NCI-H446 treated with DMSO at 0.1 percent for 48 hours (cell line): ENCODE data around the gene RSBN1L.
A peak's percentile ranks its signal among the peaks of the same experiment; 100 is the strongest.
"Not testable (repeated sequence)": the region's sequence is repeated elsewhere in the genome, so short reads cannot be mapped to it uniquely, and the experiment has no call there.

ENCODE experiments used
- DNase-seq: peaks from one replicate; lab custom pipeline; 2025; lab: John Stamatoyannopoulos, UW

RSBN1L gene

DNA sequence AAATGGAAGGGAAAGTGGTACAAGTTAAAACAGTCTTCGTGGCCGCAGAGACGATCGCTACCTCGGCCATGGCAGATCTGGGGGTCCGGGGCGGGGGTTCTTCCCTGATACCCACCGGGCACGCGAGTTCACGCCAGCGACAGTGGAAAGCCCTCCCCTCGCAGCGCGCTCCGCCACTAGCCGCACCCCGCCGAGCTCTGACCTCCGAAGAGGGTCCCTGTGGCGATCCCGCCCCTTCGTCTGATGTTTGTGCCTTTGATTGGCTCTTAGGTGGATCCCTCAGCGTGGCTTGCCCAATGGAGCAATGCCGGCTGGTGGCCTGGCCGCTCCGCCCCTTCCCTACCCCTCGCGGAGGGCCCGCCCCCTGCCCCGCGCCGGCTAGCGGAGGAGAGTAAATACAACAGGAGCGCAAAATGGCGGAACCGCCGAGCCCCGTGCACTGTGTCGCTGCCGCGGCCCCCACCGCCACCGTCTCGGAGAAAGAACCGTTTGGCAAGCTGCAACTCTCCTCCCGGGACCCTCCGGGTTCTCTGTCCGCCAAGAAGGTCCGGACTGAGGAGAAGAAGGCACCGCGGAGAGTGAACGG is at the start of gene RSBN1L:
Gene RSBN1L (plus strand): TSS at position 403 of the 586 bp plus-strand sequence. CDS start 11 bp downstream, at position 414.
- peak; percentile 83 for DNase-seq

DNA sequence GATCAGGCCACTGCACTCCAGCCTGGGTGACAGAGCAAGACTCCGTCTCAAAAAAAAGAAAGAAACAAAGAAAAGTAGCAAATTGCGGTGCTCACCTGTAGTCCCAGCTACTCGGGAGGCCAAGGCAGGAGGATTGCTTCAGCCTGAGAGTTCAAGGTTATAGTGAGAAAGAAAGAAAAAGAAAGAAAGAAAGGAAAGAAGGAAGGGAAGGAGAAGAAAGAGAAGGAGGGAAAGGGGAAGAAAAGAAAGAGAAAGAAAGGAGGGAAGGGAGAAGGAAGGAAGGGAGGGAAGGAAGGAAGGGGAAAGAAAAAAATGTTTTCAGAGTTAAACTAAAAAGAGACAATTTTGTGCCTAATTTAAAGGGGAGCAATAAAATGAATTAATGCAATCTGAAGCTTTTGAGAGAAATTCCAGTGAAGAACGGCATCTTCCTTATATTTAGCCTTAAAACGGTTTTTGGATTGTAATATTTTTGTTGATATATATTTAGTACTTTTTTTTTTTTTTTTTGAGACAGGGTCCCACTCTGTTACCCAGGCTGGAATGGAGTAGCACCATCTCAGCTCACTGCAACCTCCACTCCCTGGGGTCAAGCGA is 47.4 kb upstream of the RSBN1L start:
- DNase-seq = no peak

DNA sequence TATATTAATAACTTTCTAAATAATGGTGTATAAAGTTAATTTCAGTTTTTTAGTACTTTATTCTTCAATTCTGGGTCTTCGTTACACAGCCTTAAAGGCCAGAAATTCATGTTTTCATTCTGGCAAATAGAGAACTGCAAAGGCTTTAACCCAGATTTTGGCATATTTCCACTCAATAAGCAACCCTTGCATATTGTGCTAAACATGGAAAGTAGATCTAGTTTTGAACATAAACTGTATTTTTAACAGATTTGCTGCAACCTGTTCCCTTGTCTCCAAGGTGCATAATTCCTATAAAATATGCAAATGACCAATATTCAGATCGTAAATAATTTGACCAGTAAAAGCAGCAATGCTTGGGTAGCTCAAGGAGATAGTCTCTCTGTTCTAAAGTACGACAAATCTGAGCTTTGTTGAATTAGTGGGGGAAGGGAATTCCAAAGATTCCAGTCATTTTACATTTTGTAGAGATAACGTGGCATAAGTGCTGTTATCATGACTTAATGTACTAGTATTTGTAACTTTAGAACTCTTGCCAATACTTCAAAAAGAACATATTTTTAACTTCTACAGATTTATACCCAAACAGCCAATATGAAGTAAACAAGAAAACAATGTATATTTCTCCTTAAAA is 46.4 kb upstream of the RSBN1L start:
- DNase-seq = no peak

DNA sequence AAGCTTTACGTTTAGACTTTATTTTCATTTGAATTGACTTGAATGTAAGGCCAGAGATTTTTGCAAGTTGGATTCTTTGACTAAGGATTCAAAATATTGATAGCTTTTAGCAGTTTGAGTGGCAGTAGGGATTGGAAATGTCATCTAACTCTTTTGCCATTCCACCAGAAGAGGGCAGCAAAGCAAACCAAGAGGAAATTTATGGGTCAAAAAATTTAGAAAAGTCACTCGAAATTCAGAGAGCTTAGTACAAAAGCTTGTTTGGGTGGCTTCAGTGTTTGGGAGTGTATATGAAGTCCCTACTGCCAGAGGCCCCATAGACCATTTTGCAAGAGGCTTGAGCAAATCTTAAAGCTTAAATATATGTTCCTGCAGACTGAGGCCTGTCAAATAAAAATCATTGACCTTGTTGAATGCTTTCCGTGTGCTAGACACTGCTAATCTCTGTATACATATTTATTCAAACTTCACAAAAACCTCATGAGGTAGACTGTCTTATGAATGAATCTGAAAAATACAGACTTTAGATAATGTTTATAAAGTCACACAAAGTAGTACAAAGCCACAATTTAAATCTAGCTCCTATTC is 44.6 kb upstream of the RSBN1L start:
- no peak for DNase-seq

DNA sequence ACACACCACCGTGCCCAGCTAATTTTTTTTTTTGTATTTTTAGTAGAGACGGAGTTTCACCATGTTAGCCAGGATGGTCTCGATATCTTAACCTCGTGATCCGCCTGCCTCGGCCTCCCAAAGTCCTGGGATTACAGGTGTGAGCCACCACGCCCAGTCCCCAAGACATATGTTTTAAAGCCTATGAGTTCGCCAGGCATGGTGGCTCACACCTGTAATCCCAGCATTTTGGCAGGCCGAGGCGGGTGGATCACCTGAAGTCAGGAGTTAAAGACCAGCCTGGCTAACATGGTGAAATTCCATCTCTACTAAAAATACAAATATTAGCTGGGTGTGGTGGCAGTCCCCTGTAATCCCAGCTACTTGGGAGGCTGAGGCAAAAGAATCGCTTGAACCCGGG is 43.4 kb upstream of the RSBN1L start:
- not testable (repeated sequence) for DNase-seq

DNA sequence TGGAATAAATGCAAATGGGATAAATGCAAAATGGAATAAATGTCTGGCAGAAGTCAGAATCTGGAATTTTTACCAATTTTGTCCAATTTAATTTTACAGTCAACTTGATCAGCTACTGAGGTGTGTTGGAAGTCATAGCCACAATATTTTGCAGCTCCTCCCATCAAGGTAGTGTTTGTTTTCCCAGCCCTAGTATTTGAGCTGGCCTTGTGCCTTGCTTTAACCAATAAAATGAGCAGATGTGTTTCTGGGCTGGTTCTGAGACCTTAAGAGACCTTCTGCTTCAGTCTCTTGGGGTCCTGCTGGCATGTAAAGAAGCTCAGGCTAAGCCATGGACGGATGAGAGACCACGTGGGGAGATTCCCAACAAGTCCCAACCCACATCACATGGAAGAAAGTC is 42.7 kb upstream of the RSBN1L start:
- DNase-seq = no peak

DNA sequence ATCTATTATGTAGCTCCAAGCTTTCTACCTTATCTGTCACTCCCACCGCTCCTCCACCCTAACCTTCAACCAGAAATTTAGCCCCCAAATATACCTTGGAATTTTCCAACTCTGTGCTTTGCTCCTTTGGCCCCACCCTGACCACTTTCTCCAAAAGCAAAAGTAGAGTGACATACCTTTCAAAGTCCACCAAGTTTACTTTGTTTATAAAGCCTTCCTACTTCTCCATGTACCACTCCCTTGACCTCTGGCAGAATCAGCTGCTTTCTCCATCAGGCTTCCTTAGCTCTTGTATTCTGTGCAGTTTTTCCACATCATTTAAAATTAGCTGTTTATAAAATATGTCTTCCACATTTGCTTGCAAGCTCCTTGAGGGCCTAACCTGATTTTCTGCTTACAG is 40.9 kb upstream of the RSBN1L start:
- DNase-seq = no peak

DNA sequence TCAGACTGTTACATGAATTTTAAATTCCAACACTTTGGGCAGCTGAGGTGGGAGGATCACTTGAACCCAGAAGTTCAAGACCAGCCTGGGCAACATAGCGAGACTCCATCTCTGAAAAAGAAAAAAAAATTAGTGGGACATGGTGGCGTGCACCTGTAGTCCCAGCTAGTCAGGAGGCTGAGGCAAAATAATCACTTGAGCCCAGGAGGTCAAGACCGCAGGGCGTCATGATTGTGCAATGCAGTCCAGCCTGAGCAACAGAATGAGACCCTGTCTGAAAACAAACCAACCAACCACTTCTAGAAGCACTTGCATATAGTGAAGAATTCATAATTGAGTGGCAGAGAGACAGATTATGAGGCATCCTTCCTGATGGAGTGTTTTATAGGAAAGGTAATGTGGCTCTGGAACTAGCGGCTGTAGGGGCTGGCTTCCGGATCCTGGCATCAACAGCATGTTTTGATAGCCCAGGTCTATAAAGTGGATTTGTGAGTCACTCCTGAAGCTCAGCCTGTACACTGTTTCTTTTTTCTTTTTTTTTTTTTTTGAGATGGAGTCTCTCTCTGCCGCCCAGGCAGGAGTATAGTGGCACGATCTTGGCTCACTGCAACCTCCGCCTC is 40.3 kb upstream of the RSBN1L start:
- DNase-seq = no peak

DNA sequence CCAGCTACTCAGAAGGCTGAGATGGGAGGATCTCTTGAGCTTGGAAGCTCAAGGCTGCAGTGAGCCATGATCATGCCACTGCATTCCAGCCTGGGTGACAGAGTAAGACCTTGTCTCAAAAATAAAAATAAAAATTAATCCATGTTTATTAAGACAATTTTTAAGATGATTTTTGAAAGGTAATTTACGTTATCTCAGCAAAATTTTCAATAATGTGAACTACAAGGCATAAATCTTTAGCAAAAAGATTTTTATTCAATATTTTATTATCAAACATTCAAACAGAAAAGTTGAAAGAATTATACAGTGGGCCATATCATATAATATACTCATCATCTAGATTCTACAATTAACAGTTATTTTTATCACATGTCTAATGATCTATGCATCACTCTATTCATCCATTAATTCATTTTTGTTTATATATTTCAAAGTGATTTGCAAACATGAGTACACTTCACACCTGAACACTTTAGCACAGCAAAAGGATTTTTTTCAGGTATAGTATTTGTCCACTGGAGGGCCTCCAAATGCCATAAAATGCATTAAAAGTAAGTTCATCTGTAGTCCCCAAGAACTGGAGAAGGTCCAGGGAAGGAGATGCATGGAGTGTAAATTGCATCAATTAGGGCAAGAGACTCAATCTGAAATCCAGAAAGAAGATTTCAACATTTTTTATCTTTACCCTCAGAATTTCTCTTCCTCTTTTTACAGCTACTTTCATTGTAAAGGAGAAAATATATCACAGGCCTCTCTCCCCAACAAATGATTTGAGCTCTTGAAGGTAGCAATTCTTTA is 38.6 kb upstream of the RSBN1L start:
- peak; percentile 10 for DNase-seq

DNA sequence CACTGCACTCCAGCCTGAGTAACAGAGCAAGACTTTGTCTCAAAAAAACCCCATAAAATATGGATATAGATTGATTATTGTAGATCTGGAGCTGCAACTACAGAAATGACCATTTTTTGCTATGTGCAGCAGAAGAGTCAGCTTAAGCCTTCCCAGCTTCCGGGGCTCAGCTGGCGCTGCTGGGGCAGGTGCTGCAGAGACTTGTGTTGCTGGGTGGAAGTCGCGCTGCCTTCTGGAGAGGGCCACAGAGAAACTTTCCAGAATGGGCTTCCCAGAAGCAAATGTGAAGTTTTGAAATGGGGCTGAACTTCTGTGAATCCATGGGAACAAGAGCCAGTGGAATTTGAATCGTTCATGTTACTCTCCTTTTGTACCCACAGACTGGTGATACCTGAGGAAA is 37.3 kb upstream of the RSBN1L start:
- DNase-seq = no peak

DNA sequence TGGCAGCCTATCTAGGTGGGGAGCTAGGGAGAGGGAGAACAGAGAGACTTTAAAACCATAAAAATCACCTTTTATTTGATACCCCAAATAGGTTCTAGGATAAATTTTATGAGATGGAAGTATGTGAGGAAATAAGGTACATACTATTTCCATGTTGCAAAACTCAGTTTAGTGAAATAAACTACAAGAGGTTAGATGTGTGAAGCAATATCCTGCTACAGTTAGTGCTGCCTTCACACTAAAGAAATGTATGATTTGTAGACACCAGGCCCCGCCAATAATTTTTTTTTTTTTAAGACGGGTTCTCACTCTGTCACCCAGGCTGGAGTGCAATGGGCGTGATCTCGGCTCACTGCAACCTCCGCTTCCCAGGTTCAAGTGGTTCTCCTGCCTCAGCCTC is 34.4 kb upstream of the RSBN1L start:
- no peak for DNase-seq

DNA sequence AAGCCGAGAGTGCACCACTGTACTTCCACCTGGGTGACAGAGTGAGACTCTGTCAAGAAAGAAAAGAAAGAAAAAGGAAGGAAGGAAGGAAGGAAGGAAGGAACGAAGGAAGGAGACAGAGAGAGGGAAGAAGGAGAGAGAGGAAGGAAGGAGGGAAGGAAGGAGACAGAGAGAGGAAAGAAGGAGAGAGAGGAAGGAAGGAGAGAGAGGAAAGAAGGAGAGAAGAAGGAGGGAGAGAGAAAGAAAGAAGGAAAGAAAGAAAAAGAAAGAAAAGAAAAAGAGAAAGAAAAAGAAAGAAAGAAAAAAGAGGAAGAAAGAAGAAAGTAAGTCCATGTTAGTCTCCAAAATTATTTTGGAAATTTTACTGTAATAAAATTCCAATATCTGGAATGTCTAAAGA is 33.4 kb upstream of the RSBN1L start:
- DNase-seq = no peak

DNA sequence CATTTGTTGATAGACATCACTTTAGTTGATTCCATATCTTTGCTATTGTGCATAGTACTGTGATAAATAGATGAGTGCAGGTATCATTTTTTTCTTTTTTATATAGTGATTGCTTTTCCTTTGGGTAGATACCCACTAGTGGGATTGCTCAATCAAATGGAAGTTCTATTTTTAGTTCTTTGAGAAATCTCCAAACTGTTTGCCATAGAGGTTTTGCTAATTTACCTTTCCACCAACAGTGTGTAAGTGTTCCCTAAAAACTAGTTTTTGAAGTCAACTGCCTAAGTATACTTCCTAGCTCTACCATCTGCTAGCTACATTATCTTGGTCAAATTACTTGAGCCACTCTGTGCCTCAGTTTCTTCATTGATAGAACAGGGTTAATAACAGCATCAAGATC is 31.5 kb upstream of the RSBN1L start:
- no peak for DNase-seq

DNA sequence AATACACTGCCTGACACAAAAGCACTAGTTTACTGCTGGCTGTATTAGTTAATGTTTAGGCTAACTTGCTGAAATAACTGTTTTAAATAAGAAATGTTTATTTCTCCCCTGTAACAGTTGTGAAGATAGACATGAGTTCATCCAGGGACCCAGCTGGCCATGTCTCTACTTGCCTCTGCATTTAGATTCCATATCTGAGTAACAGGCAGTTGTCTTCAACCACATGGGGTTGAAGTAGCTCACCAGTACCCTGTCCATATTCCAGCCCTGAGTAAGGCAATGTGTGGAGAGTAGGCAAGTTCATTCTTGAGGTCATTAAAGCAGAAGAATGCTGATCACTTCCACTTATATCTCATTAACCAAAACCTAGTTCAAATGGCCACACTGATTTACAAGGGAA is 31.1 kb upstream of the RSBN1L start:
- no peak for DNase-seq

DNA sequence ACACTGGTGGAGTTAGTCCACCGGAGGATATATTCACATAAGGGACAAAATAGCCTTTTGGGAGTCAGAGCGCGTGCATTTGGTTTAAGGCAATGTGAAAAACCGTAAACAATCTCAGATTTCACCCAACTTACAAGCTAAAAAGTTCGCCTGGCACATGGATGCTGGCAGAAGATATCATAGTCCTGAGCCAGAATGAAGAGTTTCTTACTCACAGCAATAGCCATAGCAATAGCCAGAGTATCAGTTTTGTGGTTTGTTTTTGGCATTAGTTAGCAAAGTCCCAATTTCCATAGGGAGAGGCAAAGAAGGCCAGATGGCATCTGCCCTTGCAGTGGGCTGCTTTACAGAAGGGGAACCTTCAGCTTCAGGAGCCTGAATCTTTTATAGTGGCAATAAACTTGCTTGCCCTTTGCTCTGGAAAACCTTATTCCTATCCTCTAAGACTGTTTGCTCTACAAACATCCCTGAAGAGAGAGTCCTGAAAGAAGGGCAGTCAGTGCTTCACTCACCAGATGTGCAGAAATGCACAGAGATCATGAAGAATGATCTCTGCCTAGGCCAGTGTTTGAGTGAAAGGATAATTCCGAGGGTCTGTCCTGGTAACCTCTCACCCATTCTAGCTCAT is 28.7 kb upstream of the RSBN1L start:
- DNase-seq = peak; percentile 22

DNA sequence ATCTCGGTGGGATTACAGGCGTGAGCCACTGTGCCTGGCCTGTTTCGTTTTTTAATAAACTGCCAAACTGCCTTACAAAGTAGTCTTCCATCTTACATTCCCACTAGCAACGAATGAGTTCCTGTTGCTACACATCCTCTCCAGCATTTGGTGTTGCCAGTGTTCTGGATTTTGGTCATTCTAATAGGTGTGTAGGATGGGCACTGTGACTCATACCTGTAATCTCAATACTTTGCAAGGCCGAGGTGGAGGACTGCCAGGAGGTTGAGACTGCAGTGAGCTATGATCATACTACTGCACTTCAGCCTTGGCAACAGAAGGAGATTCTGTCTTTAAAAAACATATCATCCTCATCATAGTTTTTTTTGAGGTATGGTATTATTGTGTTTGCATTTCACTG is 21.4 kb upstream of the RSBN1L start:
- DNase-seq = no peak

DNA sequence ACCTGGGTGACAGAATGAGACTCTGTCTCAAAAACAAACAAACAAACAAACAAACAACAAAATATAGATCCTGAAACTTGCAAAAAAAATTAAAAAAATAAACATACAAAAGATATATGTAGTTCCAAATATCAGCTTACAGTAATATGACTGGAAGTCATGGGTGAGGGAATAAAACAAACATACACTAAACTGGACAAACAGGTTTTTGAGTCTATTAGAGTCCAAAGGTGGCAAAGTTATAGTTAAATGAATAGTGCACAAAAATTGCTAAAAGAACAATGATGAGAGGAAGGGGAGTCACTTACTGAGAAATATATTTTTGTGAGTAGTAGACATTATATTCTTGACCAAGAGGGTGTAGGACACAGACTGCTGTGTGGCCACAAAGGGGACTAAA is 16.7 kb upstream of the RSBN1L start:
- DNase-seq = no peak

DNA sequence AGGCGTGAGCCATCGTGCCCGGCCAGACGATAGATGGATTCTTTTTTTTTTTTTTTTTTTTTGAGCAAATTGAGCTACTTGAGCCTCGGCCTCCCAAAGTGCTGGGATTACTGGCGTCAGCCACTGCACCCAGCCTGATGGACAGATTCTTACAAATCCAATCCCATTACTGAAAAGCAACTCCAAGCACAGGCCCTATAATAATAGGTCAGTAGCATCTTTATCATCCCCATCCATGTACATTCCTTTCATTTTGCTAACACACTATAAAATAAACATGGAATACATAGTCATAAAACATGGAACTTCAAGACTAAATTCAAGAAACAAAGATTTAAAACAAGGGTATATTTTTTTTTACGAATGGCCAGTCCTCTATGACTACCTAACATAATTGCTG is 16.0 kb upstream of the RSBN1L start:
- DNase-seq = no peak

DNA sequence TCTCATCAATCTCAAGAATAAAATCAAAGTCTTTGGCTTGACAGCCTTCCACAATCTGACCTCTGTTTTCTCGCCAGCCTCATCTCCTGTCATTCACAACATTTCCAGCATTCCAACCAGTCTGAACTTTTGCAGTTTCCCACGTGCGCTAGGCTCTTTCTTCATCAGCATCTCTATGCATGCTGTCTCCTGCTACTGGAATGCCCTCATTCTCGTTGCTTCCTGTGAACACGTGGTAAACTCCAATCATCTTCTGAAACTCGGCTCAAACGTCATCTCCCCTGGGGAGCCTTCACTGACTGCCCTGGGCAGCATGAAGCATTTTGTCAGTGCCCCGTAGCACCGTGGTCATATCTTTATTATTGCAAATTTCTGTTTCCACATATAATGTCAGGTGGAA is 12.2 kb upstream of the RSBN1L start:
- DNase-seq = no peak

DNA sequence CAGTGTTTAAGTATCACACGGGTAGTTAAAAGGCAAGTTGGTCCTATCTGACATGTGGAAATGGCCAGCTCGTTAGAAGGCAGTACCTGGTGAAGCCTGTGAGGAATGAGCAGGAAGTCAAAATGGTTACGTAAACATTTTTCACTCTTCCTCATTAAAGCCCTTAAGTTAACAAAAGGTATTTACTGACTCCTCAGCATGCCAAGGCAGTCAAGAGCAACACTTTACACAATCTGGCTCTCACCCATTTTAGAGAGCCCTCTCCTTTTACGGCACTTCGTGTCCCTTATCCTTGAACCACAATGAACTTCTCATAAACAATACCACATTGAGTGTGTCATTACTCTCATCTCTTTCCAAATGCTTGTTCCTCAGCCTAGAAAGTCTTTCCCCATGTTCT is 11.0 kb upstream of the RSBN1L start:
- no peak for DNase-seq

DNA sequence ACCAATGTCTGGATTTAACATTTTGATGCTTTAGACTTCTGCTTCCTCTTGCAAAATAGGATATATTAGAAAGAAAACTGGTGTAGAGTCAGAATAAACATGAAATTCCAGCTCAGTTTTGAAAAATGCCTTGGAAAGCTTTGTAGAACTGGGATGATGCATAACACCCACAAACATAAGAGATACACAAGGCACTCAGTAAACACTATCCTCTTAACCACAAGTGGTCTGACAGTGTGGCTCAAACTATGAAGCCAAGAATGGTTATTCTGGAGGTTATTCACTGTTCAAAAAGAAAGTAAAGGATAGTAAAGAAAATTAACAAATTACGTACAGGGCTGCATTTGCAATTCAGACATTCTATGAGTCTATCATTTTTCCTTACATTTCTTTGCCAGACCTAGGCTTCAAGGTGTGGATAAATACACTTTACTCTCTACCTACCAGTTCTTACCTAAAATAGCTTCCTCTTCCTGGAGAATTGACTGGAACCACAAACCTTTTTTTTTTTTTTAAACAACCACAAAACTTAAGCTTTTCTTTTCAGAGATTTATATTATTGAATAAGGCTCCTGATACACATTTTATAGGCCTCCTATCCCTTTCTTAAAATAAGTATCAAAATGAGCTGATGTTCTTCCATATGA is 9.0 kb upstream of the RSBN1L start:
- DNase-seq = no peak
